Fibroblast of skin of abdomen (primary cell): ENCODE results near the gene HYDIN.
"Not testable (repeated sequence)": the region's sequence is repeated elsewhere in the genome, so short reads cannot be mapped to it uniquely, and the experiment has no call there.

Source experiments
- DNase-seq: peaks from one replicate; pipeline ENCODE4 v3.0.0-alpha.2; 2013

Gene HYDIN

DNA sequence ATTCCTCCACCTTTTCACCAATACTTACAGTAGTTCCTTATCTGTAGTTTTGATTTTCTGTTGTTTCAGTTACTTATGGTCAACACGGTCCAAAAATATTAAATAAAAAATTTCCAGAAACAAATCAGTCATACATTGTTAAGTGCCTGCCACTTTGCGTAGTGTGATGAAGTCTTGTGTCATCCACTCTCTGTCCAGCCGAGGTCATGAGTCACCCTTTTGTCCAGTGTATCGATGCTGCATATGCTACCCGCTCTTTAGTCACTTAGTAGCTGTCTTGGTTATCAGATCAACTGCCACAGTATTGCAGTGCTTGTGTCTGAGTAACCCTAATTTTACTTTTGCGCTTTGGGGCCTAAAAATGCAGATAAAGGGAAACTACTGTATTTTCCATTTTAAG lies 146.9 kb downstream of the HYDIN start:
- DNase-seq: not testable (repeated sequence)

DNA sequence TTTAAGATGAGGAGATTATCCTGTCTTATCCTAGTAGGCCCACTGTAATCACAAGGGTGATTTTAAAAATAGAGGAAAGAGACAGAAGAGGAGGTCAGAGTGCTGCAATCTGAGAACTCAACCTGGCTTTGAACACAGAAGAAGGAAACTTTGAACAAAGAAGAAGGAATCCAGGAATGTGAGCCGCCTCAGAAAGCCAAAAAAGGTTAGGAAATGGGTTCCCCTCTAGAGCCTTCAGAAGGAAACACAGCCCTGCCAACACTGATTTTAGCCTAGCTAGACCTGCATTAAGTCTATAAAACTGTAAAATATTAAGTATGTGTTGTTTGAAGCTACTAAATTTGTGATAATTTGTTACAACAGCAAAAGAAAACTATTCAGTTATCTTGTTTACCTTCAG lies 149.7 kb downstream of the HYDIN start:
- DNase-seq: not testable (repeated sequence)

DNA sequence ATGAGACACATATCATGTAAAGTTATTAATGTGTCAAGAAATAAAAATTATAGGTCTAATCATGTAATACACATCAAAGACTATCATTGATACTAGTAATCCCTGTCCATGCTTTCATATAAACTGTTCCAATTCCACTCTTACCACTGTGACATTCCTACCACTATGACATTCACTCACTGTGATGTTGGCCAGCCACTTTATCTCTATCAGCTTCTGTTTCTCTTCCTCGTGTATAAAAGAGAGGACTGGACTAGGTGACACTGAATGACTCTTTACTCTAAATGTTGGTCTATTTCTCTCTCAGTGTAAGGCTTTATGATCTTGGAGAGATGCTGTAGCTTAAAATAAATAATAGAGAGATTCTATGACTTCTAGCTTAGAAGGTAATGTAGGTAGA lies 150.3 kb downstream of the HYDIN start:
- not testable (repeated sequence) for DNase-seq

DNA sequence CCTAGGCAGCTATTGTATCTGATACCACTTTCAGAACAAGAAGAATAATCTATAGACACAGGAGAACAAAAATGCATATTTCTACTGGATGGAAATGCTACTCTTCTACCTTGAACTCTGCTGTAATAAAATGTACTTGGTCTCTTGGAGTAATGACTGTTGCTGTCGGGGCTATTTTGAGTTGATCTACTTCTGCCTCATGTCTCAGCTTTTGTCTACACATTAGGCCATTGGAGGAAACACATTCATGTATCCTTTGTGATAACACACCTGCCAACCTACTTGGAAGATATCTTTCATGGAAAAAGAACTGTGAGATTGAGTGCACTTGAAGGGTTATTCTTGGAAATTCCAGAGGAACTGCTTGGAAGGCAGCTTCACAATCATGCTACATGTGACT lies 159.9 kb downstream of the HYDIN start:
- DNase-seq: not testable (repeated sequence)

DNA sequence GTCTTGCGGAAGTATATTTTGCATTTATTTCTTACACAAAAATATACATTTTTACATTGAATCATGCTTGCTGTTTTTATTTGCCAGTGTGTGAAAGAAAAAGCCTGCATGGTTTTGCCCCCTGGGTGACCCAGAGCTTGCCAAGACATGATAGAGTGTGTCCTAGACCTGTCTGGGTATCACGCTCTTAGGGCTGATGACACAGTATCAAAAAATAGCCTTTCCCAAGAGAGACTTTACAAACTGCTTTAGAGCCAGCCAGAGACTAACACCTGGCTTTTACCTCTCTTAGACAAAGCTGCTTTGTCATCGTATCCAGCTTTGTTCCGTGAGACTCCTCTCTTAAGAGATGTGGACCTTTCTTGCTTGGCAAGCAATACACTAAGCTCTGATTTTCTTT lies 160.7 kb downstream of the HYDIN start:
- not testable (repeated sequence) for DNase-seq

DNA sequence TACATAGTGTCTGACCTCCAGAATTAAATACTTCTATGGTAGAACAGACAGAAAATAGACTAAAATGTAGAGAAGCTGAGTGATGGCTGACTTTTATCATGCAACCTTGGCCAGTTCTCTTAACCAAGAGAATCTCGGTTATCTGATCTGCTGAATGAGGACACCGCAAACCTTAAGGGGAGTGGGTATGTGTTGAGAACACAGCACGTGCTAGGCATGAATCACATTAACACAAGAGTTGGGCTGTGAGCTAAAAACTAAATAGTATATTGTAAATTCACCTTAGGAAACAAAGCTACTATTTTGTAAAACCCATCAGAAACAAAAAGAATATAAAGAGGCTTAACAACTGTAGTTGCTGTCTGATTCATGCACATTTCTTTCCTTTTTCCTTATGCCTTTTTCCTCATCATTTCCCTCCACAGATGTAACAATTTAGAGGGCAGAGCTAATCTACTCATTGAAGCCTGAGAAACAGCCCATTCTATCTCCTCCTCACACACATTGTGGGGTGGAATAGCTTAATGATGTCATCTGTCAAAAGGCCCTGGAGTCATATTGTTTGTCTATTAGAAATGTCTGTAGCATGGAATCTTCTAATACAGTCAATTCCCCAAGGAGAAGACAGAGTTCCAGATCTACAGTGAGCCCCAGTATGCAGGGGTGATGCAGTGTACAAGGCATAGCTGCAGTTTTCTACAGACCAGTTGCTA lies 176.5 kb downstream of the HYDIN start:
- not testable (repeated sequence) for DNase-seq

DNA sequence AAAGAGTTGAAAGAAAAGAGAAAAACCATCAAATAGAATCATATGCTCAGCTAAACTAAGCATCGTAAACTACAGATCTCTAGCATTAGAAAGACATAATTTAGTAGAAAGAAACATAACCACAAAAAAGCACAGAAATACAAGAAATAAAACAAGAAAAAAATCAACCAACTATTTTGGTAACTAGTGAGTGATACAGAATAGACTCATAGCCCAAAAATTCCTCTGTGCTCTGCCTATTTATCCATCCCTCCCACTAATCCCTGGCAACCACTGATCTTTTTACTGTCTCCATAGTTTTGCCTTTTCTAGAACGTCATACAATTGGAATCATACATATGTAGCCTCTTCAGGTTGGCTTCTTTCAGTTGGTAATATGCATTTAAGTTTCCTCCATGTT lies 180.2 kb downstream of the HYDIN start:
- peak; percentile 34 for DNase-seq

DNA sequence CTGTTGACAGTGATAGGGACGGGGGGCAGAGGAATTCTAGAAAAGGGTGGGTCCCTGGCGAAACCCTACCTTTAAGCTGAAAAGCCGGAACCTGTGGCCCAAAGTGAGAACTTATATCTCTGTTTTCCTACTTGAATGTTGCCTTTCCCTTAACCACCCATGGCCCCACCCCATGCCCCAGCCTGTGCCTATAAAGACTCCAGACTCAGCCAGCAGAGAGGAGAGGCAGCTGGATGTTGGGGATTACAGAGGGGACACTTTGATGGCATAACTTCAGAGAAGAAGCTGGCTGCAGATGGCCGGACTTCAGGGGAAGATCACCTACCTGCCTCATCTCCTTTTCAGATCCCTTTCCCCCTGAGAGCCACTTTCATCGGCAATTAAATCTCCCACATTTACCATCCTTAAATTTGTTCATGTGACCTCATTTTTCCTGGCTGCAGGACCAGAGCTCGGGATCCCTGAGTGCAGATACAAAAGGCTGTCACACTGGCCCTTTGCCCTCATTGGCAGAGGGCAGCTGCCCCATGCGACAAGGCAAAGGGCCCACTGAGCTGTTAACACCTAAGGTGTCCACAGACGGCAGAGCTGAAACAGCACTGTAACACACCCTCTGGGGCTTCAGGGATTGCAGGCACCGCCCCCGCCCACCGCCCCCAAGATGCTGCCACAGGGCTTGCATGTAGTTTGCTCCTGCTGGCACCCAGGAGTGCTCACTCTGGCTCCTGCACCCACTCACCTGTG lies 191.0 kb downstream of the HYDIN start:
- DNase-seq: not testable (repeated sequence)

DNA sequence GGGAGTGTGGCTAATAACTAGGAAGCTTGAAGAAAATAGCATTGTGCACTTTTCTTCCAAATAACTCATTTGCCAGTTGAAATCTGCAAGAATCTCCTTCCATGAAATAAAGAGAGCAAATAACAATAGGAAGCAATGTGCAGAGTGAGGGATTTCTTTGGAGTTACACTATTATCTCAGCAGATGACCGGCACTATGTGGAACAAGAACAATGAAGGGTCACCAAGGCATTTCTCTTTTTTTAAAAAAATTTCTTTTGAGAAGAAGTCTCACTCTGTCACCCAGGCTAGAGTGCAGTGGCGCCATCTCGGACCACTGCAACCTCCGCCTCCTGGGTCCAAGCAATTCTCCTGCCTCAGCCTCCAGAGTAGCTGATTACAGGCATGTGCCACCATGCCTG lies 192.1 kb downstream of the HYDIN start:
- not testable (repeated sequence) for DNase-seq

DNA sequence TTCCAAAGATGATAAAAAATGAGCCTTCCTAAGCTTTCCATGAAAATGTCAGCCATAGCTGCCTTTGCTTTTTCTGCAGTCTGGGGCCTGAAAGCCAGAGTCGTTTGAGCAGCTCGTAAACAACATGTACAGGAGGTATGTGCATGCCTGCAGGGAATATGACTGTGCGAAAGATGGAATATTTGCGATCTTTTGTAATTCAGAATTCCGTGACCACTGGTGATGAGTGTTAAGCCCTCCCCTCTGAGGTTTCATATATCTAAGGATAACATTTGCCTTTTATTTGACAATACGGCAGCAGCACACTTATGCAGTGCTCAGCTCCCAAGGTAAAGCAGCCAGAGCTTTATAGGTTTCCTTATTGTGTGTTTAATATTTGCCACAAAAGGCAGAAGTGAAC lies 192.5 kb downstream of the HYDIN start:
- DNase-seq: peak; percentile 4

DNA sequence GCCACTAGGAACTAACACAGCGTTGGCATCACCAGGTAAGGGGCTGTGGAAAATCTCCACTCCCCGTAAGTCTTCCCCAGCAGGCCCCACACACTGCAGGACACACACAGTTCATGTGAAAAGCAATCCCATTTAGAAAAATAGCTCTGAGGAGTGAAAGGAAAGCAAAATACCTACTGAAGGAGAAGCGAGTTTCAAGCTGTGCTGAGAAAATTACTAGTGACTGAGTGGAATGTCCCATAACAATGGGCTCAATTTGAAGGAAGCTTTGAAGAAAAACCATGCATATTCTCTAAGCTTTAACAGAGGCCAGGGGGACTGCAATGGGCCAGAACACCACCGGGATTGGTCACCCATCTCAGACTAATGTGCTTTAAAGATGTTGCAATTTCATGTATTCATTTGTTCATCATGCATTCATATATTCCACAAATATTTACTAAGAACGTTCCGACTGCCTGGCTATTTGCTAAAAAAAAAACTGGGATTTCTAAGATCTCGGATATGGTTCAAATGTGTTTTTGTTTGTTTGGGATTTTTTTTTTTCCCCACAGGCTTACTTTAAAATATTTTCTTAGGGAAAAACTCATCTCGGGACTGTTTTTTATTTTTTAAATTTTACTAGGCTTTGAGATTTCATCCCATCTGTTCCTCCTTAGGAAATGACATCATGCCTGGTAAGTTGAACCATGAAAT lies 202.3 kb downstream of the HYDIN start:
- peak; percentile 22 for DNase-seq

DNA sequence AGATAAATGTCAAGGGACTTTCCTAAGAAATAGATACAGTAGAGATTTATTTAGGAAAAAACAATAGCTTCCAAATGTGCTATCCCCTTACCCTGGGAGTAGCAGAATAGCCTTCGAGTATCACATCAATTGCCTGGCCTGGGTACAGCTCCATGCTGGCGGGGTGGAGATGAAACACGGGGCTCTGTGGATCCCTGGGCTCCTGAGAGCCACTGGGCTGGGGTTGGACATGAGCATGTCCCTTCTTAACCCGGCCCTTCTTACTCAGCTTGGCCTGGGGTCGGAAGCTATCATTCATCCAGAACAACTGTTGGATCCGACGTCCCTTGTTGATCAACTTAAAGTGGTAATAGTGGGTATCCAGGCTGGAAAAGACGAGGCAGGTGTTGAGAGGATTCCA lies 203.0 kb downstream of the HYDIN start:
- DNase-seq: not testable (repeated sequence)

DNA sequence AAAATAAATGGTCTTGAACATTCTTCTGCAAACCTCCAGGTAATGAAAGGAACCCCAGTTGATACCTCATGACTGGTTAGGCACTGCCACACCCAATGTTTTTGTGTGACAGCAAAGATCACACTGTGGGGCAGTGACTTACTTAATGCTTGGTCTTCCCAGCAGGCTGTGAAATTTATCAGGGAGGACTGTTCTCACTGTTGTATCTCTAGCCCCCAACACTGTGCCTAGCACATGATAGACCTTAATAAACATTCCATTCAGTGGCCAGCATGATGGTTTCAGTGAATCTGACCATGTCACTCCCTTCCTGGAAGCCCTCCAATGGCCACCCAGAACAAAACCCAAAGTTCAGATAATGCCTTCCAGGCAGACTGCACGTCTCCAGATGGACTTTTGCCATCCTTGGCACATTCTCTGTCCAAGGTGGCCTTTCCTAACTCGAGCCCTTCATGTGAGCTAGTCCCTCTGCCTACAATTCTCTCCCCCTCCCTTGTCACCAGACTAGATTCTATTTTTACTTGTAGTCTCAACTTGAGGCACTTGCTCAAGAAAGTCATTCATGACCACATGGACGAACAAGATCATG lies 206.6 kb downstream of the HYDIN start:
- not testable (repeated sequence) for DNase-seq

DNA sequence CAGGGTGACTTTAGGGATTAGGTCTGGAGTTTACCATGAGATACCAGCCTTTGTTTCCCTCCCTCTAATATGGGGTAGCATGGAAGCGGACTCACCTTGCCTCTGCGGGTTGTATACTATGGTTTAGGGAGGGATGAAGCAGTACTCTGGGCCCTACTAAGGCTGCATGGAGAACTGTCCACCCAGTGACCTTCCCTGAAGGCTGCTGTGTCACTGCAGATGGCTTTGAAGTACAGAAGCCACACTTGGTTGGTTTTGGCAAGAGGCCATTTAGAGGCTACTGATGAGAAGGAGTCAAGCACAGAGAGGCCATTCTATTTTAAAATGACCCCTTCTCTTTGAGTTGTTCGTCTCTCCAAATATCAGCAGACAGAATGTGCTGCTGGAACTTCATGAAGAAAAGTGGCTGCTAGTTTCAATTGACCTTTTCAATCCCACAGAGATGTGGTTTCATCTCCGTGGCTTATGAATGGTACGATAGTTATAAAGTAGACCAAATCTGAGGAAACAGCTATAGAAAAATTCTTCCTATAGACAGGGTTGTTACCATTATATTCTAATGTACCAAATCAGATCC lies 208.5 kb downstream of the HYDIN start:
- not testable (repeated sequence) for DNase-seq

DNA sequence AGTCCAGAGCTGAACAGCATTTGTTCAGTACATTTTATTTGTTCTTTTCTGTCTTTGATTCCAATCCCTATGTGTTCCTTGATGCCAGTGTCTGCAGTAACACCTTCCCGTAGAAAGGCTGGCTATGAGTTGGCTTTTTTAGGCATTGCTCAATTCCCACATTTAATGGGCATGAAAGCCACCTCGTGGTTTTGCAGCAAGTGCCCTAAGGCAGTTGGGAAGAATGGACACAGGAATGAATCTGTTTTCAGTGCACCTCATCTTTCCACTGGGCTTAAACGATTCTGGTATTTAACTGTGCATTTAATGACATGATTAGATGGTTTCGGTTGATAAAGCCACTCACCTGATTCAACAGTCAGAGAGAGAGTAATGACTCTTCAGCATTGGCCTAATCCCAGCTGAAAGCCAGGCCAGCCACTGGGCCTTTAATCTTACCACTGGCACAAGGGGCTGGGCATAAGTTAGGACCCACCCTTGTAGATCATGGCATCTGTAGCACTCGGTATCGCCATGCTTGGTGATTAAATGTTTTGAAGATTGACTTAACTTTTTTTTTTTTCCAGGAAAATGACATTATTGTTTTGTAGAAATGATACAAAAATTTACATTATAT lies 211.3 kb downstream of the HYDIN start:
- not testable (repeated sequence) for DNase-seq

DNA sequence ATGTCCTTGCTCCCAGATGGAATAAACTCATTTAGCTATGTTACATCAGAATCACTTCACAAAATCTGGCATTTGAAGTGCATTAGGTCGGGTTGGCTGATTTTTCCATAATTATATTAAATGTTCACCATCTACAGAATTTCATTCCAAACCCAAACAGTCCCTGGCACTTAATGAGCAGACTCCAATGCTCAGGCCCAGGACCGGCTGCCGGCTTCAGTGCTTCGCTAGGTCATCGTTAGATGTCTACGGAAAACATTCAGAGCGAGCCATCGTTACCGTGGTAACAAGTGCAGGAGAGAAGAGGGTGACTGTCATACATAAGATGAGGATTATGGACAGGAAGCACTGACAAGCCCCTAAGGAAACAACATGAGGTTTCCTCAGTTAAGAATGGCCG lies 215.1 kb downstream of the HYDIN start:
- not testable (repeated sequence) for DNase-seq

DNA sequence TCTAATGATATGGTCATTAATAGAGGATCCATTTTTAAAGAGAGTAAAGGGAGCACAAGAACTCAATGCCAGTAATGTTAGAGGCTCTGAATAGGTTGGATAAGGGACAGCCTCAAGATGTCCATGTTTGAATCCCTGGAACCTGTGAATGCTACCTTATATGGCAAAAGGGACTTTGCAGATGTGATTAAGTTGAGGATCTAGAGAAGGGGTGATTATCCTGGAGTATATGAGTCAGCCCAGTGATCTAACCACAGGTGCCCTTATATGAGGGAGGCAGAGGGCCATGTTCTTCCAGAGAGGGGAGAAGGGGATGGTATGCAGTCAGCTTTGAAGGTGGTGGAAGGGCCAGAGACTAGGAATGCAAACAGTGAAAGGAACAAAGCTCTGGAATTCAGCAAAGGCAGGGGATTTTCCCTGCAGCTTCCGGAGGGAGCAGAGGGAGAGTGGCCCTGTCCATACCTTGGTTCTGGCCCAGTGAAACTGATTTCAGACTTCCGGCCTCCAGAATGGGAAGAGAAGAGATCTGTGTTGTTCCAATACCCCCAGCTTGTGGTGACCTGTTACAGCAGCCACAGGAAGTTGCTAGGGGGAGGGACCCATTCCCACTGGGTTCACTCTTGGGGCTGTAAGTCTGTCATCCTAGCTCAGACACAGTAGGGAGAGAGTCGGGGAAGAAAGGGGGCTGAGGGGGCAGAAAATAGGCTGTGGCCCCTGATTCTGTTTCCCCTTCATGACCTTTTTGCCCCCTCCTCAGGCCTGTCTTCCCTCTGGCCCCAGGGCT lies 220.9 kb downstream of the HYDIN start:
- peak; percentile 4 for DNase-seq

DNA sequence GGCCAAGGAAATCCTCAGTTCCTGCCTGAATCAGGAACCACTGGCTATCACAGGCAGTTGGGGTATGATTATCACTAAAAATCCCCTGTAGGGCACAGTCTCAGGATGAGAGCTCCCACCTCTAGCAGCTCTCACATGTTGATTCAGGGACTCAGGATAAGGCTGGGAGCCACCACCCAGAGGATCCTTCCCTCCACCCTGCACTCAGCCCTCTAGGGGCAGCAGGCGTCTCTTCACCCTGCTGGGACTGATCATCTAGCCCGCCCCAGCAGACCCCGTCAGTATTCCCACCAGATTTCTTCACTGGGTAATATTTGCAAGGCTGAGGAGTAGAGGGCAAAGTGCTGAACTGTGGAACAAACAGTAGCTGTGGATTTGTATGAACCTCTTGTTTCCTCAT lies 224.0 kb downstream of the HYDIN start:
- DNase-seq: not testable (repeated sequence)

DNA sequence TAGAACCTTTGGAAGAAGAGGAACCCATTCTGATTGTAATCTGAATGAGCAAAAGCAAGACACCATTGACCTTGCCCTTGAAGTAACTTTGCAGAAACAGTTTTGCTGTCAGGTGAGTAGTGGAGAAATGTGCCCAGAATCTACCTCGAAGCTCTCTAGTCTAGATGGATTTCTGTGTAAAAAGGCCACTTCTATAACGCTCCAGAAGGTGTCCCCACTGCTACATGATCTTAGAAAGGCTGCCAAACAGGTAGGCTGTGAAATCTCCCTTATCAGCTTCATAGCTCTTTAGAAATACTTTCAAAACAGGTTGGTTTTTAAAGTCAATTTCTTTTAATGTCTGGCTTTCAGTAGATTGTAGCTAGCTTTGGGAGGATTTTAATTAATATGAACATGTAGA lies 230.8 kb downstream of the HYDIN start:
- peak; percentile 5 for DNase-seq

DNA sequence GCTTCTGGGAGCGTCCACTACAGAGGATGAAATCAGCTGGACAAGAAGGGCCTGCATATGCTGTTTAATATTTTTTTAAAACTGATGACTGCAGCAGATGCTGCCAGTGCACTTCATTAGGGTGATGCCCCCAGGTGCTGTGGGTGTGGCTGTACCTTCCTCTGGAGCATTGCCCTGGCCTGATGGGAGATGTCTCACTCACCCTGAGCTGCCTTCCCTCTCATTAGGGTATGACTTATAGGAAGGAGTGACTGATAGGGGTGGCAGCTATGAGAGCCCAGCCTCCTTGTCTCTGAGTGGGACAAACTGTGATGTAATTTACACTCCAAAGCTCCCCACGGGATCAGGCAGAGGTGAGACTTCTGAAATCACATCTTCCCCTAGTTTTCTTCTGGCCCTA lies 234.7 kb downstream of the HYDIN start:
- DNase-seq: not testable (repeated sequence)

DNA sequence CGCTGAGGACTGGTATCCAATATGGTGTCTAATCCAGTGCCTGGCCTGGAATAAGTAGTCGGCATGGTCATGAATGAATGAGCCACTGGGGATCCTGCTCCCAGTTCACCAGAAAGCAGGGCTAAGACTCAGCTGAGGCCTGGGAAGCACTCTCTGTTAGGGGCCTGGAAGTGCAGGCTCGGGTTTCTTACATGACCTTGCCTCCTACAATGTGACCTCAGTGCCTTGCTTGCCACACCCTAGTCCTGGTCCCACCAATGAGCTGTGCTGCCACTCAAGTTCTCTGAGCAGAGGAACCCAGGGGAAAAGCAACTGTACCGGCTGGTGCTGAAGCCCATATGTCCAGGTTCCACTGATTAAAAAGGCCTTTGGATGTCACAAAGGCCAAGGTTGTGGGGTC lies 238.0 kb downstream of the HYDIN start:
- not testable (repeated sequence) for DNase-seq
